Central memory CD8-positive, alpha-beta T cell (primary cell): ENCODE data around the gene DPF3.

ENCODE experiments used
- ATAC-seq: fragments of 150-1000 bp; cut with Tn5 transposase; replicated peaks from 2 replicates; pipeline ENCODE4 v1.10.0; 2022; ENCODE audit warnings: mild to moderate bottlenecking, moderate FRiP score, moderate number of reproducible peaks; ENCODE audit not compliant: poor library complexity, severe bottlenecking; ENCODE audit errors: extremely low read depth
- DNase-seq, 2 donors: peaks; one replicate each; pipeline ENCODE4 v3.0.0; 2021; ENCODE audit warnings: low spot score in 2 of 2
- H3K27ac Mint-ChIP-seq: one replicate; pipeline ENCODE4 v1.8.0; 2022; ENCODE audit warnings: low read depth, mild to moderate bottlenecking, moderate library complexity, mixed read lengths
- H3K27me3 Mint-ChIP-seq: one replicate; pipeline ENCODE4 v1.8.0; 2022; ENCODE audit warnings: mixed read lengths
- H3K36me3 Mint-ChIP-seq: one replicate; pipeline ENCODE4 v1.8.0; 2022; ENCODE audit warnings: mild to moderate bottlenecking, moderate library complexity, mixed read lengths; ENCODE audit not compliant: insufficient read depth
- H3K4me1 Mint-ChIP-seq: one replicate; pipeline ENCODE4 v1.8.0; 2022; ENCODE audit warnings: mixed read lengths
- H3K4me3 Mint-ChIP-seq: one replicate; pipeline ENCODE4 v1.8.0; 2022; ENCODE audit warnings: mild to moderate bottlenecking, moderate library complexity, mixed read lengths
- H3K9me3 Mint-ChIP-seq: one replicate; pipeline ENCODE4 v1.8.0; 2022; ENCODE audit warnings: mixed read lengths

The DPF3 gene

DNA sequence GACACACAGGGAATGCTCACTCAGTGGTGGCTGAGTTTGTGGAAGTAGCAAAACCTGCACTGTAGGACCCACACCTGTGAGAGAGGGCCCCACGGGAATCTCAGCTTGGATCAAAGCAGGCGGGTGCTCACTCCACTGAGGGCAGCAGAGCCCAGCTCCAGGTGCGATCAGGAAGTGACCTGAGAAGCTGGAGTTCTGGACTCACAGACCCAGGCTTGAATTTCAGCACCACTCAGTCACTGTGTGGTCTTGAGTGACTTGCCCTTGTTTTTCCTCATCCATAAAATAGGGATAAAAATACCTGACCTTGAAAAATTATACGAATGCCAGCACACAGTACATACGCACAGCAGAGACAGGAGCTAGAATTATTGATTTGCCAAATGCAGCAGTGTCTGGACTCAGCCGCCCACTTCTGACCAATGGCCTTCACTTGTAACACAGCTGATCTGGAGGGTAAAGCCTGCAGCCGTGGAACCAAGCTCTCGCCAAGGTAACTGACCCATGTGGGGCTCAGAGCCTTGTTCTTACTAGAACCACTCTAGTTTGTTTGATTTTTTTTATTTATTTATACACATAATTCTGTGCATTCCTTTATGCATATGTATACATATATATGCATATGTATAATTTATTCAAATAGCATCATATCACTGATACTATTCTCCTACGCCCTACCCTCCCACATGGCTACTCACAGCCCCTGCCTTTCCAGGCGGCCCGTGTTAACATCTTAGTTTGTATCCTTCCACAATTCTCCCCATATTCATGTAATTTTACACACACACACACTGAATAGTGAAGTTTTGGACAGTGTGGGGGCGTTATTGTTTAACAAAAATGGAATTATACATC, 53.9 kb downstream of the DPF3 start:
- ATAC-seq (no peak), DNase-seq (no peak)
- no peaks in the 10 kb centered on the region for H3K4me1 Mint-ChIP-seq
- no peaks in the 10 kb centered on the region for H3K36me3 Mint-ChIP-seq
- peaks cover 45% of the 10 kb centered on the region for H3K27me3 Mint-ChIP-seq
- H3K9me3 Mint-ChIP-seq, result no peaks in the 10 kb centered on the region
- H3K4me3 Mint-ChIP-seq, result no peak overlapping the region
- H3K27ac Mint-ChIP-seq, result no peak overlapping the region

DNA sequence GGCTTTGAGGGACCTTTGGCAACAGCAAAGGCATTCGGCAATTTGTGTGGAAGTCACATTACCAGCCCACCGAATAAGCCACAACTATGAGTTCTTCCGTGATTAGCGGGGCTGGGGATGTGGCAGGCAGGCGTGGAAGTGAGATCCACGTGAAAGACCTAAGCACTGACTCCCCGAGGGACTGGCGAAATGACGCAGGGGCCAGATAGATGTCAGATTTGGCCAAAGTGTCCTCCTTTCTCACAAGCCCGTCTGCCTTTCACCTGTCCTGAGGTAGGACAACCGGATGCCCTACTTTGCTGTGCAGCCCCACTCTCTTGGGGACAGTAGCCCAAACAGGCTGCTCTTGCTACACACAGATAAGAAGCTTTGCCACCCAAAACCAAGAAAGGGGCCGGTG, 54.5 kb downstream of the DPF3 start:
- Mint-ChIP-seq H3K27me3 (peaks cover 45% of the 10 kb centered on the region), H3K36me3 (no peaks in the 10 kb centered on the region)

GRCh38 chr14:72836085-72836484, 57.8 kb downstream of the DPF3 start:
- H3K9me3 Mint-ChIP-seq, result no peaks in the 10 kb centered on the region
- H3K4me1 Mint-ChIP-seq, result no peaks in the 10 kb centered on the region
- peaks cover 56% of the 10 kb centered on the region for H3K27me3 Mint-ChIP-seq
- ATAC-seq (no peak), DNase-seq (no peak)
- H3K27ac Mint-ChIP-seq, result no peak overlapping the region
- no peak overlapping the region for H3K4me3 Mint-ChIP-seq
- H3K36me3 Mint-ChIP-seq, result no peaks in the 10 kb centered on the region

More for the DNA sequence above, 54.5 kb downstream of the DPF3 start:
- no peaks in the 10 kb centered on the region for H3K9me3 Mint-ChIP-seq
- H3K4me1 Mint-ChIP-seq, result no peaks in the 10 kb centered on the region
- H3K4me3 Mint-ChIP-seq, result no peak overlapping the region
- ATAC-seq (no peak), DNase-seq (no peak)
- no peak overlapping the region for H3K27ac Mint-ChIP-seq

DNA sequence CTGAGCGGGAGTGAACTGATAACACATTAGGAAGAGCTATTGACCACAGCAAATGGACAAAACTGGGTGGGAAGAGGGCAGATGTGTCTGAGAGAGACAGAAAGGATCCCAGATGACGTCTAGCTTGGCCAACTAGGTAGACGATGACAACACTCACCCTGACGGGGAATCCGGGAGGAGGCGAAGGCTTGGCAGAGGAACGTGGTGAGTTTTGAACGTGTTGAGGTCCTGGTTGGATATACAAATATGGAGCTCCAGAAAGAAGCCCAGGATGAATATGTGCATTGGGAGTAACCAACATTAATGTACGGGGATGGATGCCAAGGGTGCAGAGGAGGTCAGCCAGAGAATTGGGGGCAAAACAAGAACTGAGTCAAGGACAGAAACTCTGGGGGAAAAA, 60.7 kb downstream of the DPF3 start:
- Mint-ChIP-seq H3K4me1 (no peaks in the 10 kb centered on the region), H3K4me3 (no peak overlapping the region), H3K9me3 (no peaks in the 10 kb centered on the region), H3K36me3 (no peaks in the 10 kb centered on the region), H3K27me3 (peaks cover 63% of the 10 kb centered on the region), H3K27ac (no peak overlapping the region)
- DNase-seq (no peak), ATAC-seq (no peak)

GRCh38 chr14:72830786-72831594, 62.9 kb downstream of the DPF3 start:
- Mint-ChIP-seq H3K9me3 (no peaks in the 10 kb centered on the region), H3K36me3 (no peaks in the 10 kb centered on the region), H3K27ac (no peak overlapping the region), H3K27me3 (peaks cover 64% of the 10 kb centered on the region), H3K4me1 (no peaks in the 10 kb centered on the region), H3K4me3 (no peak overlapping the region)
- DNase-seq, result no peak
- ATAC-seq, result no peak

- ATAC-seq, result no peak
- Mint-ChIP-seq H3K9me3 (no peaks in the 10 kb centered on the region), H3K27me3 (peaks cover 64% of the 10 kb centered on the region), H3K4me3 (no peak overlapping the region), H3K4me1 (no peaks in the 10 kb centered on the region), H3K27ac (no peak overlapping the region), H3K36me3 (no peaks in the 10 kb centered on the region)
- DNase-seq, result no peak
Measured at GRCh38 chr14:72830356-72830755, 63.5 kb downstream of the DPF3 start.

- Mint-ChIP-seq H3K4me1 (no peaks in the 10 kb centered on the region), H3K27ac (no peak overlapping the region), H3K36me3 (no peaks in the 10 kb centered on the region), H3K4me3 (no peak overlapping the region), H3K27me3 (peaks cover 77% of the 10 kb centered on the region), H3K9me3 (no peaks in the 10 kb centered on the region)
- ATAC-seq (no peak), DNase-seq (no peak)
Measured at GRCh38 chr14:72828604-72829003, 65.3 kb downstream of the DPF3 start.

- DNase-seq (no peak), ATAC-seq (no peak)
- Mint-ChIP-seq H3K4me1 (no peaks in the 10 kb centered on the region), H3K9me3 (no peaks in the 10 kb centered on the region), H3K27me3 (peaks cover 69% of the 10 kb centered on the region), H3K4me3 (no peak overlapping the region), H3K36me3 (no peaks in the 10 kb centered on the region), H3K27ac (no peak overlapping the region)
Measured at GRCh38 chr14:72826039-72826438, 67.9 kb downstream of the DPF3 start.

DNA sequence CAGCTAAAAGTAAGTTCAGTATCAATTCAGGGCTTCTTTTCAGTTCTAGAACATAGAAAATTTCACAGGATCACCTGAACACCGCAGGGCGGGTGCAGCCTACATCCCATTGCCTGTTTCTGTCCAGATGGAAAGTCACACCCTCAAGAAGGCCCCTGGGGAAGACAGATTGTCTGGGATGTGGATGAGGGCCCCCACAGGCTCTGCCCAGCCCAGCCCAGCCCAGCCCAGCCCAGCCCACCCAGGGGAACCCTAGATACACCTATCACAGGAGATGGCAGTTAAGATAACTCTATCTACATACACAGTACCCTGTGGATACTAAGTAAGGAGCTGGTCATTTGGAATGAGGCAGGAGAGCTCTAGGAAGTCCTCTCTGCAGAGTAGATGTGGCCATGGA, 68.4 kb downstream of the DPF3 start:
- Mint-ChIP-seq H3K4me3 (no peak overlapping the region), H3K27ac (no peak overlapping the region), H3K9me3 (no peaks in the 10 kb centered on the region), H3K27me3 (peaks cover 63% of the 10 kb centered on the region), H3K36me3 (no peaks in the 10 kb centered on the region), H3K4me1 (no peaks in the 10 kb centered on the region)
- DNase-seq (no peak), ATAC-seq (no peak)

GRCh38 chr14:72824051-72824450, 69.8 kb downstream of the DPF3 start:
- peaks cover 56% of the 10 kb centered on the region for H3K27me3 Mint-ChIP-seq
- H3K4me3 Mint-ChIP-seq, result no peak overlapping the region
- ATAC-seq (no peak), DNase-seq (no peak)
- H3K9me3 Mint-ChIP-seq, result no peaks in the 10 kb centered on the region
- H3K4me1 Mint-ChIP-seq, result no peaks in the 10 kb centered on the region
- H3K27ac Mint-ChIP-seq, result no peak overlapping the region
- H3K36me3 Mint-ChIP-seq, result no peaks in the 10 kb centered on the region

DNA sequence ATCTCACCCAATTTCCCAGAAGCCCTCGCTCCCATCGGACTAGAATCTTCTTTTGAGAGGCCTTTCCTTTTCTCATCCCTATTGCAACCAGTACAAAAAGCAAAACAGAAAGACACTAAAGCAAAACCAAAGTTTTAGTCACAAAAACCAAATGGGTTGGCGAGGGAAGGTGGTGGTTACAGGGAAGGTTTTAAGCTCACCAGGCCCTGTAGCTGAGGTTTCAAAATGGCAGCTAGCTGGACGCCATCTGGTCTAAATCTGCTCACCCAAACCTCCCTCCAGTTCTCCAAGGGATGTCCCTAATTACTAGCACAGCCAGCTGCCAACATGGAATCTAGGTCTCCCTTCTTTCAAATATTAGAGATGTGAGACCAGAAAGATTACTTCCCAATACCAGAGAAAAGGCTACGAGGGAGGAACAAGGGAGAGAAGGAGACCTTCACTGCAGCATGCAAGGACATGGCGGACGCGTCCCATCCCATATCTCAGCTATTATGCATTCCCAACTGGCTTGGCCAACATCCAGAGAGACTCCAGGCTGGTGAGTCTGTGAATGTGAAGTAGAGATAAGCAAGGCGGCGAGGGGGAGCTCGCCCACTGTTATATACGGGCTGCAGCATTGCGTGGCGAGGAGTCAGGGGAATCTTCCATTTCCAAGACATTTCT, 70.8 kb downstream of the DPF3 start:
- Mint-ChIP-seq H3K36me3 (no peaks in the 10 kb centered on the region), H3K4me3 (no peak overlapping the region), H3K4me1 (no peaks in the 10 kb centered on the region), H3K27ac (no peak overlapping the region), H3K9me3 (no peaks in the 10 kb centered on the region), H3K27me3 (peaks cover 46% of the 10 kb centered on the region)
- no peak for DNase-seq
- no peak for ATAC-seq

DNA sequence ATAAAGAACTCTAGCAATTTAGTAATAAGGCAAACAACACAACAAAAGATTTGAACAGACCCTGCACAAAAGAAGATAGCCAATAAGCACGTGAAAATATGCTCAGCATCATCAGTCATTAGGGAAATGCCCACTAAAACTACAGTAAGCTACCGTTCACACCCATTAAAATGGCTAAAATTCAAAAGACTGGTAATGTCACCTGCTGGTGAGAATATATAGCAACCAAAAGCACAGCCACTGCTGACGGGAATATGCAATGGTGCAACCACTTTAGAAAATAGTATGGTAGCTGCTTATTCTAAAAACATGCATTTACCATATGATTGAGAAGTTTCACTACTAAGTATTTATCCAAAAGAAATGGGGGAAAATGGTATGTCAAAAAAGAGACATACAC, 74.9 kb downstream of the DPF3 start:
- peaks cover 17% of the 10 kb centered on the region for H3K27me3 Mint-ChIP-seq
- no peak overlapping the region for H3K27ac Mint-ChIP-seq
- no peak for DNase-seq
- H3K9me3 Mint-ChIP-seq, result no peaks in the 10 kb centered on the region
- H3K4me1 Mint-ChIP-seq, result no peaks in the 10 kb centered on the region
- no peak for ATAC-seq
- H3K36me3 Mint-ChIP-seq, result no peaks in the 10 kb centered on the region
- no peak overlapping the region for H3K4me3 Mint-ChIP-seq
